Naive B cell (primary cell): ENCODE measurements around the gene MEDAG. TPM values are rescaled to one million over a fixed set of nuclear protein-coding genes. Genes with fewer than 3 reads are reported as not detected.

Experiments
- ATAC-seq, 2 donors: fragments of 150-1000 bp; cut with Tn5 transposase; 2 replicates each; pipeline ENCODE4 v1.10.0; 2021; ENCODE audit warnings: low read depth in 2 of 2, mild to moderate bottlenecking in 2 of 2, moderate library complexity in 2 of 2
- DNase-seq: peaks from one replicate; pipeline ENCODE4 v3.0.0; 2022
- H3K27ac Mint-ChIP-seq, 6 donors: one replicate each; pipeline ENCODE4 v1.8.0; 2020 to 2022; ENCODE audit warnings: mild to moderate bottlenecking in 6 of 6, mixed read lengths in 6 of 6, moderate library complexity in 5 of 6, inconsistent platforms in 2 of 6
- H3K27me3 Mint-ChIP-seq, 3 donors: one replicate each; pipeline ENCODE4 v1.8.0; 2021 to 2022; ENCODE audit warnings: mixed read lengths in 3 of 3, mild to moderate bottlenecking in 1 of 3
- H3K36me3 Mint-ChIP-seq, 2 donors: one replicate each; pipeline ENCODE4 v1.8.0; 2020 to 2022; ENCODE audit warnings: mixed read lengths in 2 of 2, inconsistent platforms in 1 of 2, mild to moderate bottlenecking in 1 of 2
- H3K4me1 Mint-ChIP-seq, 3 donors: one replicate each; pipeline ENCODE4 v1.8.0; 2020 to 2022; ENCODE audit warnings: mixed read lengths in 3 of 3, inconsistent platforms in 1 of 3, mild to moderate bottlenecking in 1 of 3, moderate library complexity in 1 of 3
- H3K4me3 Mint-ChIP-seq, 8 donors: one replicate each; pipeline ENCODE4 v1.8.0; 2020 to 2022; ENCODE audit warnings: mild to moderate bottlenecking in 8 of 8, mixed read lengths in 8 of 8, moderate library complexity in 8 of 8, inconsistent platforms in 2 of 8
- H3K9me3 Mint-ChIP-seq, 7 donors: one replicate each; pipeline ENCODE4 v1.8.0; 2020 to 2022; ENCODE audit warnings: mixed read lengths in 7 of 7, mild to moderate bottlenecking in 5 of 7, inconsistent platforms in 2 of 7, moderate library complexity in 1 of 7
- polyA plus RNA-seq, 6 donors: library from polyadenylated mRNA; unstranded; fragments of 300-500 nt; fragmentation: Illumina TruSeq; gene quantifications; one replicate each; pipeline ENCODE4 v1.2.3, GENCODE V29; 2021; ENCODE audit warnings: low read depth in 6 of 6

Gene MEDAG
- under 1 TPM in 1 of 6 donors, not detected in 5; 0.13 TPM for polyA plus RNA-seq

- peak within 1 kb of the TSS in 1 of 8 donors; percentile 48 for H3K4me3 Mint-ChIP-seq
- DNase-seq (no peak), ATAC-seq (no peak)
- peaks cover 0 to 9% (median 3%) of the 10 kb centered on the region in 7 donors for H3K9me3 Mint-ChIP-seq
- H3K27ac Mint-ChIP-seq, result no peak within 1 kb of the TSS
- peaks cover 0 to 14% (median 14%) of the 10 kb centered on the region in 3 donors for H3K4me1 Mint-ChIP-seq
- peaks cover 51 to 61% (median 52%) of the 10 kb centered on the region in 3 donors for H3K27me3 Mint-ChIP-seq
- peaks cover 0 to 8% of the 10 kb centered on the region in 2 donors for H3K36me3 Mint-ChIP-seq
Measured at GRCh38 chr13:30905932-30906383, at the start of gene MEDAG. MEDAG (plus strand) TSS chr13:30906271; CDS start chr13:30906516, 245 bp downstream.

DNA sequence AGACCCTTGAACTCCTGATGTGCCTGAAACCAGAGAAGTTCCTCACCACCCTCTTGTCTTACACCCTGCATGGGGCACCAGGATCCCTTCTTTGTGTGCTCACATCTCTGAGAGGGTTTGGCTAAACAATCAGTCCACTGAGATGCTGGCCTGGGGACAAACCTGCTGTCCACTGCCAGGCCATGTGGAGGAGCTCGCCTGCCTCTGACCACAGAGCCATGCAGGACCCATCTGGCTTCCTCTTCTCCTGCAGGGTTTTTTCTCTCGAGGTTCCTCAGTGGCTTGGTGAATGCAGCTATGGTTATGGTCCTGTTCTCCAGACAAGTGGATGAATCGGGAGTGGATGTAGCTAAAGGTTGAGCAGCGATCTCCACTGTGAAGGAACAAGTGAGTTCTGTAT is 49.1 kb upstream of the MEDAG start:
- DNase-seq (no peak), ATAC-seq (no peak)
- H3K36me3 Mint-ChIP-seq, result peaks cover 0 to 6% of the 10 kb centered on the region in 2 donors
- no peak overlapping the region for H3K4me3 Mint-ChIP-seq
- peaks cover 0 to 7% (median 4%) of the 10 kb centered on the region in 3 donors for H3K27me3 Mint-ChIP-seq
- H3K9me3 Mint-ChIP-seq, result peaks cover 0 to 12% (median 3%) of the 10 kb centered on the region in 7 donors
- H3K4me1 Mint-ChIP-seq, result no peaks in the 10 kb centered on the region
- H3K27ac Mint-ChIP-seq, result no peak overlapping the region

DNA sequence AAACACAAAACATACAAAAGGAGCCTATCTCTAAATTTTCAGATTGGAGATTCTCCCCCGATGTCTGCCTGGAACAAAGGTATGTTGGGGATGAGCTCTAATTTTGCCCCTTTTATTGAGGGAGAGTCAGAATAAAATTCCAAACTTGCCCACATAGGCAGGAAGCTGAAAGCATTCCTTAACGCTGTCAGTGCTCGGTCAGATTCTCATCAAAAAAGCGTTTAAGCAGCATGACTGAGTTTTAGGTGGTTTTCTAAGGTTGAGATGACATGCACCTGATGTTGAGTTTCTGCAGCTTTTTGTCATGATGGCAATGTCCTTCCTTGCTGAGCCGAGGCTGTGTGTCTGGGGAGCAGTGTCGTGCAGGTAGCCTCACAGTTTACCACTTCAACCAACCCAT is 48.4 kb upstream of the MEDAG start:
- Mint-ChIP-seq H3K4me3 (no peak overlapping the region), H3K27ac (no peak overlapping the region), H3K9me3 (peaks cover 0 to 12% (median 3%) of the 10 kb centered on the region in 7 donors), H3K4me1 (no peaks in the 10 kb centered on the region), H3K36me3 (peaks cover 0 to 6% of the 10 kb centered on the region in 2 donors), H3K27me3 (peaks cover 0 to 4% (median 3%) of the 10 kb centered on the region in 3 donors)
- DNase-seq, result no peak
- no peak for ATAC-seq

DNA sequence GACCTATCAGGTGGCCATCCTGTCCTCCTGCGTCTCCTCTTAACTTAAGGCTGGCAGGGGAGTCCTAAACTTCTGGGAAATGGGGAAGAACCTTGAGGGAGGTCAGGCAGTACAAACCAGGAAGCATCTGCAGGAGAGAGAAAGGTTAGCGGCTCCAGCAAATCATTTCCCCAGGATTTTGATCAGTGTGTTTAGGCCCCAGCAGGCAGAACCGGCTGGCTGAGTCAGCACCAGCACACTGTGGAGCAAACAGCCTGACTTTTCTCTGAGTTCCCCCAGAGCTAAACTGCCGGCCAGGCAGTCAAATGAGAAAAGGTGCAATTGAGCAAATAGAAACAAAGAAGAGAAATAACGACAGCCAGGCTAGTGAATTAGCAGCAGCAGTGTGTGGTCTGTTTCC is 46.7 kb upstream of the MEDAG start:
- DNase-seq, result no peak
- peaks cover 0 to 12% (median 3%) of the 10 kb centered on the region in 7 donors for H3K9me3 Mint-ChIP-seq
- no peak overlapping the region for H3K27ac Mint-ChIP-seq
- peaks cover 0 to 6% of the 10 kb centered on the region in 2 donors for H3K36me3 Mint-ChIP-seq
- no peaks in the 10 kb centered on the region for H3K4me1 Mint-ChIP-seq
- ATAC-seq, result no peak
- H3K4me3 Mint-ChIP-seq, result no peak overlapping the region
- H3K27me3 Mint-ChIP-seq, result peaks cover 4 to 10% (median 7%) of the 10 kb centered on the region in 3 donors

DNA sequence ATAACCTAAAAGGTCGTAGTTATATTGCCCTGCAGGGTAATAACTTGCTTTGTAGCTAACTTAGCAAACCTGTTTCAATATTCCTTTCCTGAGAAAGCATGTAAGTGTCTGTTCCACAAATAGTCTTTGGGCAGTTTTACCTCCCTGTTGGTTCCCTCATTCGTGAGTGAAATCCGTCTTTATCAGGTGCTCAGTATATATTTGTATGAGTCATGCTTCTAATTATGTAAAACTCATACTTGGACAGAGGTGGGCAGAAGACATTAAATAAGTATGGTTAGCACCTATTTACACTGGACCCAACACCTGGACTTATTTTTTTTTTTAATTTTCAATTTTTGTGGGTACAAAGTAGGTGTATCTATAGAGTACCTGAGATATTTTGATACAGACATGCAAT is 44.9 kb upstream of the MEDAG start:
- peaks cover 0 to 12% (median 3%) of the 10 kb centered on the region in 7 donors for H3K9me3 Mint-ChIP-seq
- H3K4me1 Mint-ChIP-seq, result peaks cover 5% of the 10 kb centered on the region in 3 donors
- DNase-seq (no peak), ATAC-seq (no peak)
- H3K36me3 Mint-ChIP-seq, result peaks cover 0 to 6% of the 10 kb centered on the region in 2 donors
- peaks cover 9 to 19% (median 13%) of the 10 kb centered on the region in 3 donors for H3K27me3 Mint-ChIP-seq
- H3K27ac Mint-ChIP-seq, result no peak overlapping the region
- H3K4me3 Mint-ChIP-seq, result no peak overlapping the region

- peaks cover 5% of the 10 kb centered on the region in 3 donors for H3K4me1 Mint-ChIP-seq
- peaks cover 0 to 6% of the 10 kb centered on the region in 2 donors for H3K36me3 Mint-ChIP-seq
- H3K9me3 Mint-ChIP-seq, result peaks cover 0 to 12% (median 3%) of the 10 kb centered on the region in 7 donors
- ATAC-seq, result no peak
- peaks cover 9 to 19% (median 13%) of the 10 kb centered on the region in 3 donors for H3K27me3 Mint-ChIP-seq
- DNase-seq, result no peak
- H3K4me3 Mint-ChIP-seq, result no peak overlapping the region
- no peak overlapping the region for H3K27ac Mint-ChIP-seq
Measured at GRCh38 chr13:30861836-30862467, 44.1 kb upstream of the MEDAG start.

- no peak overlapping the region for H3K27ac Mint-ChIP-seq
- H3K36me3 Mint-ChIP-seq, result peaks cover 0 to 6% of the 10 kb centered on the region in 2 donors
- no peak overlapping the region for H3K4me3 Mint-ChIP-seq
- H3K9me3 Mint-ChIP-seq, result peaks cover 0 to 12% (median 3%) of the 10 kb centered on the region in 7 donors
- ATAC-seq (no peak), DNase-seq (no peak)
- H3K4me1 Mint-ChIP-seq, result peaks cover 5% of the 10 kb centered on the region in 3 donors
- H3K27me3 Mint-ChIP-seq, result peaks cover 9 to 19% (median 13%) of the 10 kb centered on the region in 3 donors
Measured at GRCh38 chr13:30862707-30863106, 43.4 kb upstream of the MEDAG start.

DNA sequence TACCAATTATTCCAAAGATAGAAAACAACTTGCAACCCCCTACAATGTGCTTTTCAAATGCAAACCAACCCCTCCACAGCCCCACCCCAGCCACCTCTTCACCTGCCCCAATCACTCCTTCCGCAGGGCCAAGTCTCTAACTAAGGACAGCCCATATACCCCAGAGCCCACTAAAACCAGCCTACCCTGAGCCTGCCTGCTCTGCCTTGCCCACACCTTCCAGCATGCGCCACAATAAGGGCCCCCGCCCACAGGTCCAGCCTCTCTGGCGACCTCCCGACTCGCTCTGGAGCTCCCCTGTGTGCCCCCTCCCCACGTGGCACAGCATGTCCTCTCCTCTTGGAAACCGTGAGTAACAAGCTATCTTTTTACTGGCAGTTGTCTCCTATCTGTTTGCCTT is 42.8 kb upstream of the MEDAG start:
- peaks cover 0 to 9% (median 3%) of the 10 kb centered on the region in 7 donors for H3K9me3 Mint-ChIP-seq
- H3K27ac Mint-ChIP-seq, result peak overlapping the region in 1 of 6 donors; percentile 55
- no peak for ATAC-seq

GRCh38 chr13:30863796-30864195 is 42.3 kb upstream of the MEDAG start:
- no peak for ATAC-seq
- peaks cover 0 to 4% (median 1%) of the 10 kb centered on the region in 7 donors for H3K9me3 Mint-ChIP-seq
- H3K27ac Mint-ChIP-seq, result peak overlapping the region in 1 of 6 donors; percentile 55
- peaks cover 9 to 20% (median 16%) of the 10 kb centered on the region in 3 donors for H3K27me3 Mint-ChIP-seq
- no peak for DNase-seq
- H3K36me3 Mint-ChIP-seq, result peaks cover 0 to 1% of the 10 kb centered on the region in 2 donors
- peaks cover 5% of the 10 kb centered on the region in 3 donors for H3K4me1 Mint-ChIP-seq
- H3K4me3 Mint-ChIP-seq, result no peak overlapping the region

More for the DNA sequence above, 42.8 kb upstream of the MEDAG start:
- Mint-ChIP-seq H3K27me3 (peaks cover 9 to 19% (median 13%) of the 10 kb centered on the region in 3 donors), H3K36me3 (peaks cover 0 to 6% of the 10 kb centered on the region in 2 donors), H3K4me3 (no peak overlapping the region), H3K4me1 (peaks cover 5% of the 10 kb centered on the region in 3 donors)
- no peak for DNase-seq

DNA sequence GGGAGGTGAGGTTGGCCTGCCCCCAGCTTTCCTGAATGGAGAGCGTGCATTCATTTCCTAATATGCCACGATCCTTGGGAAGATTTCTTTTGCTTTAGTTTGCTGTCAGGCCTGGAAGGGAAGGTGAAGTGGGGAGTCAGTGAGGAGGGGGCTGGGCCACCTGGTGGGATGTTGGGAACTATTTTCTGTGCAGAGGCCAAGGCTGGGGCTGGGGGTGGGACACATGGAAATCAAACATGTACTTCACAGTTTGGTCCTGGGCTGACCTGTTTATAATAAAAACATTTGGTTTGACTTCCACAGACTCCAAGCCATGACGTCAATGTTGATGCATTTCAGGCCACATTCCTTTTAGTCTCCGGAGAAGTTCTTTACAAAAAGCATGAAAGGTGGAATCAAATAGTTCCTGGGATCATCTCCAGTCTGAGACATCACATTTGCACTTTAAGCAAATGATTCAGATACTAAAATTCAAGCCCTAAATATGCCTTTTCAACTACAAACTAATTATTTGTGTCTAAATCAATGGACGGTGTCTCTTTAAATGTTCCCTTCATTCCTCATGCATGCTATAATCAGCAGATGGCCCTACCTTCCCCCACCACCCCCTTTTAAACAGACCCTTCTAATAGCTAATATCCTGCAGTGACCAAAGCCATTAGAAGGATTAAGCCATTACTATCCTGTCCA is 41.5 kb upstream of the MEDAG start:
- DNase-seq (no peak), ATAC-seq (no peak)
- Mint-ChIP-seq H3K27me3 (peaks cover 9 to 26% (median 23%) of the 10 kb centered on the region in 3 donors), H3K4me3 (no peak overlapping the region), H3K9me3 (no peaks in the 10 kb centered on the region), H3K27ac (no peak overlapping the region), H3K36me3 (no peaks in the 10 kb centered on the region), H3K4me1 (peaks cover 5% of the 10 kb centered on the region in 3 donors)

DNA sequence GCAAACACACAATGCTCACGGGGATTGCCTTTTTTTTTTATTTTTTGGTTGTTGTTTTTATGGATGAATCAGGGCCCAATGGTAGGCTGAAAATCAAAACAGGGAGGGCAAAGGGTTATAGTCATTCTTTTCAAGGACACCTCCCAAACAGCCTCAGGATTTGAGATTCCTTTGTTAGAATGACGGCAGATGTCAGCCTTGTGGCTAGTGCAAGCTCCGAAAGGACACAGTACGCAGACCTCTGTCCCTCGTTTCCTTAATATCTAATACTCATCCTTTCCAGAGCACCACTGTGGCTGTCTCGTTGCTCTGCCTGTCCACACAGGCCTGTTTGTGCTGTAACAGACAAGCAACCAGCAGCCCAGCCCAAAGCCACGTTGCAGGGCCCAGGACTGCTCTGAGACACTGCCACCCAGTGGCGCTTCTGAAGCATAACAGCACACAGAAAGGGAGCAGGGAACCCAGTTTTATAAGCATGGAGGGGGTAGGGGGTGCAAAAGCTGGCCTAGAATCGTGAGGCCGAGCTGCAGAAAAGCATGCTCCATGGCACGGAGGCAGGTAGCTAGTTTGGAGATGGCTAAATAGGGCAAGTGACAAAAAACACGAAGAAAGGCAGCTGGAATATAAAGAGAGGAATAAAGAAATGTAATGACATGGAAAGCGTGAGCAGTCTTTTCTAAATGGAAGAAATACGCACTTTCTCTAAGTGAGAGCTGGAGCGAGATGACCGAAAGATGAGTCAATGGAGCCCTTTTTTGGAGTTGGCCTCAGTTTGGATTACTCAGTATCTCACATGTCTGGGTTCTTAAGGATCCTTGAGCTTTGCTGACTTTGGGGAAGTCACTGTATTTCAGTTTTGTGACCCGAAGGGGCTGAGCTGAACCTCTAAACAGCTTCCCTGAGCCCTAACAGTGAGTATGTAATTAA is 40.7 kb upstream of the MEDAG start:
- H3K27ac Mint-ChIP-seq, result no peak overlapping the region
- peaks cover 5 to 9% (median 5%) of the 10 kb centered on the region in 3 donors for H3K4me1 Mint-ChIP-seq
- no peaks in the 10 kb centered on the region for H3K9me3 Mint-ChIP-seq
- peaks cover 6 to 30% (median 28%) of the 10 kb centered on the region in 3 donors for H3K27me3 Mint-ChIP-seq
- H3K36me3 Mint-ChIP-seq, result no peaks in the 10 kb centered on the region
- ATAC-seq, result peak; percentile 79 to 84
- peak overlapping the region in 1 of 8 donors; percentile 23 for H3K4me3 Mint-ChIP-seq
- DNase-seq, result peak; percentile 34

- no peaks in the 10 kb centered on the region for H3K36me3 Mint-ChIP-seq
- ATAC-seq (no peak), DNase-seq (no peak)
- H3K4me3 Mint-ChIP-seq, result no peak overlapping the region
- no peak overlapping the region for H3K27ac Mint-ChIP-seq
- peaks cover 5 to 38% (median 36%) of the 10 kb centered on the region in 3 donors for H3K27me3 Mint-ChIP-seq
- H3K4me1 Mint-ChIP-seq, result peaks cover 5 to 11% (median 7%) of the 10 kb centered on the region in 3 donors
- H3K9me3 Mint-ChIP-seq, result no peaks in the 10 kb centered on the region
Measured at GRCh38 chr13:30866677-30867076, 39.4 kb upstream of the MEDAG start.
